HG03095 (cell line): ENCODE data around the gene NT5C3B.
"Not testable (repeated sequence)": the region's sequence is repeated elsewhere in the genome, so short reads cannot be mapped to it uniquely, and the experiment has no call there.

Source experiments
- ATAC-seq: cut with Tn5 transposase; IDR thresholded peaks from one replicate; pipeline ENCODE4 v1.9.1; 2021; ENCODE audit warnings: moderate library complexity; ENCODE audit not compliant: unreplicated experiment

The NT5C3B gene

DNA sequence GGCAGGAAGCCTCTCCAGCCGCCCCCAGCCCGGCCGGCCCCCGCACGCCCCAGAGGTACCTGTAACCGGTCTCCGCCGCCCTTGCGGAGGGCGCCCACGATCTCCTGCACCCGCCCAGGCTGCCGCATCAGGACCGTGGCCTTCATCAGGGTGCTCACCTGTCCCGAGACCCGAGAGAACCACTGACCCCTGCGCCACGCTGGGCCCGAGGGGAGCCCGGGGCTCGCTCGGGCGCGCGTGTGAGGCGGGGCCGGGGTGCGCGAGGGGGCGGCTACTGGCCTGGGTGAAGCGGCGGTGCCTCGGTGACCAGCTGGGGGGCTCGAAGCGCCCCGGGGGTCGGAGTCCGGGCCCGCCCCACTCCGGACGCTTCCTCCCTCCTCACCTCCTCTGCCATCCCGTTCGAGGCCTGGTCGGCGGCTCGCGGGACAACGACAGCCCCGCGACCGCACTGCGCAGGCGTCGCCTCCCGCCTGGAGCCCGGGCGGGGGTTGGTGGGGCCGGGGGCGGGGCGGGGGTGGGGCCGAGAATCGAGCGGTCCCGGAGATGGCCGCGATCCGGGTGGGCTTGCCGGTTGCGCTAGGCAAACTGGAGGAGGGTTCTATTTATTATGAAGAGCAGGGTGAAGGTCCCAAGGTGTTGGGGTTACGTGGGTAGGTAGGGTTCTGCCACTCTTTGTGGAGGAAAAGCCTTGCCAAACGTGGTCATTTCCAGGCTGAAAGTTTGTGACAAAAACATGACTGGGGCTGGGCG, at the start of gene NT5C3B:
NT5C3B (minus strand) TSS at position 433 of the 750 bp plus-strand sequence; CDS start at position 394, 39 bp downstream.
- no peak for ATAC-seq

GRCh38 chr17:41885733-41886132, 49.7 kb upstream of the NT5C3B start:
- ATAC-seq: no peak

GRCh38 chr17:41882756-41883155, 46.7 kb upstream of the NT5C3B start:
- ATAC-seq: no peak

DNA sequence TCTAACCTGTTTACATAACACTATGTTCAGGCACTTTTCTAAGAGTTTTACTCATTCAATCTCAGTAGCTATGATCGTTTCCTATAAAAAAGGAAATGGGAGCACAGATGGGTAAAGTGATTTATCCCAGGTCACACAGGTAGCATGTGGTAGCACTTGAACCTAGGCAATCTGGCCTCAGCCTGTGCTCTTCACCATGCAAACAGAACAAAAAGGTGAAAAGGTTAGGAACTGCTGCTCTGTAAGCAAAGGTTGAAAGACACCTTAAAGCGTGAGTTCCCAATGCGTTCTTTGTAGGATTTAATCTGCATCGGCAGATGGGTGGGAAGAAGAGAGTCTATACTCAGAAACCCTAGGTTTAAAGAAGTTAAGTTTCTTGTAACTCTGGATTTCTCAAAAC, 44.1 kb upstream of the NT5C3B start:
- no peak for ATAC-seq

GRCh38 chr17:41874293-41874670, 38.2 kb upstream of the NT5C3B start:
- not testable (repeated sequence) for ATAC-seq

- ATAC-seq: no peak
Observed at GRCh38 chr17:41873559-41874292, 37.7 kb upstream of the NT5C3B start.

DNA sequence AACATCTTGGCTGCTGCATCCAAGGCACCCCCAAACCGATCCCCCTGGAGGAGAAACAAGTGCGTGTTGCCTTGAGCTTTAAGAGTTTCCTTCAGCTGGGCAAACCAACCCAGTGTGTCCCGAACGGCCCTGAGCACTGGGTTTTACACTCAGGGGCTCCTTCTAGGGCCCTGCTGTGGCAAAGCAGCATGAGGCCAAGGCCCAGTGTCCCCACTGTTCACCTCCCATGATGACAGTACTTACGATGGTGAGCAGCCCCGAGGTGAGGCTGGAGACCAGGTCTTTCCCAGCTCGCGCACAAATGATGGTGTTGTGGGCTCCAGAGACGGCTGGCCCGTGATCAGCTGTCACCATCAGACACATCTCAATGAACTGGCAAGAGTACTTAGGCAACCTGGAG, 35.8 kb upstream of the NT5C3B start:
- no peak for ATAC-seq

GRCh38 chr17:41870627-41871026, 34.6 kb upstream of the NT5C3B start:
- no peak for ATAC-seq

DNA sequence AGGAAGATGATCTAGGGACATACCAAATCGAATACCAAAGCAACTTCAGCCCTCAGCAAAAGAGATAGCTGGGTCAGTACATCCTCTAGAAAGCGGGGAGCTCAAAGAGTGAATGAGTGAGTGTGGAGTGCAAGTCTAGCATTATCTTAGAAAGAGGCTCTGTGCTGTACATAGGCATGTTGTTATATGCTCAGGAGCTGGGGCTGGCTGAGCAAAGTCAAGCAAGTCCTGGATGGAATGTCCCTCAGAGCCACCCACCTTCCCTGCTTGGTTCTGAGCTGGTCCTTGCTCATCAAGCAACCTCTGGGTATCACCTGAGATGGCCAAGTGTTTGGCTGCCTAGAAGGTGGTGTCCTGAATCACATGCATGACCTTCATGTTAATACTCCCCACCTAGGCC, 34.1 kb upstream of the NT5C3B start:
- ATAC-seq: no peak

GRCh38 chr17:41869426-41869825, 33.4 kb upstream of the NT5C3B start:
- ATAC-seq: no peak

DNA sequence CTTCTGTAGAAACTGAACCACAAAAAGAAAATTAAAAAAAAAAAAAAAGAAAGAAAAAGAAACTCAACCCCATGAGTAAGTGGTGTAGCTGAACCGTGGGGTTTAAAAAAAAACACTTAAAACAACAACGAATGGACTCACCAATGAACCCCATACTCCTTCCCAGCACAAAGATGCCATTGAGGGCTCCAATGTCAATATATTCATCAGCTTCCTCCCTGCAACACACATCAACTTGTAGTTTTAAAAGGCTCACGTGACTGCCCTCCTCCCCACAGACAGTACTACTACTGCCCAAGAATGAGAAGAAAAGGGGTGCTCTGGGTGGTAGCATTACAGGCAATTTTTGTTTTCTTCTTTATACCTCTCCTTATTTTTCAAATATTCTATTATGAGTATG, 32.5 kb upstream of the NT5C3B start:
- ATAC-seq: no peak

GRCh38 chr17:41865596-41865893, 29.5 kb upstream of the NT5C3B start:
- no peak for ATAC-seq

DNA sequence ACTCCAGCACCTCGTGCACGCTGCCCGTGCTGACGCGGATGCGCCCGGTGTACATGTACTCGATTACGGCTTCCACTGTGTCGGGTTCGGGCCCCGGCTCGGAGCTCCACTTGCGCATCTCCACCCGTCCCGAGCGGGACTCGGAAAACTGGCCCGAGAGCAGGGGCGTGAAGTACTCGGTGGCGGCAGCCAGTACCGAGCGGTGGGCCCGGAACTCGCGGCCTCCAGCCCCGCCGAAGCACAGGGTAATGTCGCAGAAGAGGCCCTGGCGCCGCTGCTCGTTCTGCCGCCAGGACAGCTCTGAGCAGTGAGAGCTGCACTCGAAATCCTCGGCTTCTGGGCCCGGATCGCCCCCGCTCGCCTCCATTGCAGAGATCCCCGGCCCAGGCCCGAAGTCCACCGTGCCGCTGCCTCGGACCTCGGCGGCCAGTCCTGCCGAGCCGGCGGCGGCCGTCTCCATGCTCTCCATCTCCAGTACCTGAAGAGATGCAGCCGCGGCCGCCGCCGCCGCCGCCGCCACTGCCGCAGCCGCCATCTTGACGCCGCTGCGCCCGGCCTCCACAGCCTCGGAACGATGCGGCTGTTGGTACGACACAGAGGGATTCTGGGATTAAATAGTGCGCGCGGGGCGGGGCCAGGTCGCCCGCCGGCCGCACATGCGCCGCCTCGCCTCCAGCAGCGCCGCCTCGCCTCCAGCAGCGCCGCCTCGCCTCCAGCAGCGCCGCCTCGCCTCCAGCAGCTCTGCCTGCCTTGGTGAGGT, 29.0 kb upstream of the NT5C3B start, which contains the start of gene KLHL11:
KLHL11 (minus strand) TSS at position 588 of the 760 bp plus-strand sequence; CDS start at position 535, 53 bp downstream.
- ATAC-seq: peak; percentile 74

- peak; percentile 23 for ATAC-seq
Observed at GRCh38 chr17:41864498-41864835, 28.4 kb upstream of the NT5C3B start.

DNA sequence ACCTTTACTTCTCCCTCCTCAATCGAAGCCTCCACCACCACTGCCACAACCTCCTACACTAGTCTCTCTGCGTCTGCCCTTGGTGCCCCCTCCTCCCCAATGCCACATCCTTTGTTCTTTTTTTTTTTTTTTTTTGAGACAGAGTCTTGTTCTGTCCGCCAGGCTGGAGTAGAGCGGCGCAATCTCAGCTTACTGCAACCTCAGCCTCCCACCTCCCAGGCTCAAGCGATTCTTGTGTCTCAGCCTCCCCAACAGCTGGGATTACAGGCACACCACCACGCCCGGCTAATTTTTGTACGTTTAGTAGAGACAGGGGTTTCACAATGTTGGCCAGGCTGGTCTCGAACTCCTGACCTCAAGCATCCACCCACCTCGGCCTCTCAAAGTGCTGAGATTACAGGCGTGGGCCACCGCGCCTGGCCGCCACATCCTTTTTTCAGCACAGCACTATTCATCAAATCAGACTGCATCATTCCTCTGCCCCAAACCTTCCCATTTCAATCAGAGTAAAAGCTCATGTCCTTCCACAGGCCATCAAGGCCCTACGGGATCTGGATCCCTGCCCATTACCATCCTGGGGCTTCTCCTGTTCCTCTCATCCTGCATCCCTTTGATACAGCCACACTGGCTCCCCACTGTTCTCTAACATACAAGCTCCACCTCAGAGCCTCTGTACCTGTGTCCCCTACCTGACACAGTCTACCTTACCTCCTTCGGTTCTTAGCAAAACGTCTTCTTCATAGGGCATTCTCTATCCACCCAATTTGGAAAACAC, 27.2 kb upstream of the NT5C3B start:
- no peak for ATAC-seq

DNA sequence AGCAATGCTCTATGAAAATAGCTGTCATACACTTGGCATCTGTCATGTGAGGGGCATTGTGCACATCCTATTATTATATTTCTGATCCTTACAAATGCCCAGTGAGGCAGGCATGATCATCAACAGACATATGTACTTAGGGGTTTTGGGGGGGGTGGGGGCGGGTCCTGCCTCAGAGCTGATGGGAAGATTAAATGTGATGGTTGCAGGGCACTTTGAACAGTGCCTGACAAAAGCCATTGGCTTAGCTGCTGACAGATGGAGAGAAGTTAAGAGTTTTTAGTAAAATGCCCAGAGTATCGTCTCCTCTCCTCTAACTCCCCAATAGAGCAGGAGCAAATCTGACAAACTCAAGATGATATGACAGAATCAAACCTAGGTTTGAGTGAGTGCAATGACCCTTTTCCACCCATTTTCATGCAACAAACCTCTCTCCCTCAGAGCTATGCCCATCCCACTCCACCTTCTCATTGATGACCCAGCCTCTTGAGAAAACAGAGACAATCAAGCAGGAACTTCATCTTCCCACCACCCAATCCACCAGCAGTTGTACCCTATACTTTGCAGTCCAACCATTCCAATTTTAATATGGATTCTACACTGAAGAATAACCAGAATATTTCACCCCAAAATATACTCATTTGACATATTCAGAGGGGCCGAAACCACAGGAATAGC, 24.4 kb upstream of the NT5C3B start:
- no peak for ATAC-seq

- not testable (repeated sequence) for ATAC-seq
Observed at GRCh38 chr17:41851382-41851781, 15.3 kb upstream of the NT5C3B start.

- no peak for ATAC-seq
Observed at GRCh38 chr17:41849251-41849990, 13.4 kb upstream of the NT5C3B start.

- no peak for ATAC-seq
Observed at GRCh38 chr17:41848788-41849187, 12.8 kb upstream of the NT5C3B start.

- no peak for ATAC-seq
Observed at GRCh38 chr17:41844971-41845370, 8.9 kb upstream of the NT5C3B start.
